ENCODE measurements around the gene MTHFD2. TPM values are rescaled to one million over a fixed set of nuclear protein-coding genes. Genes with fewer than 3 reads are reported as not detected.

The MTHFD2 gene
- total and polyA plus RNA-seq, 7 donors: 12.7 to 59.4 (median 26.2) TPM

DNA sequence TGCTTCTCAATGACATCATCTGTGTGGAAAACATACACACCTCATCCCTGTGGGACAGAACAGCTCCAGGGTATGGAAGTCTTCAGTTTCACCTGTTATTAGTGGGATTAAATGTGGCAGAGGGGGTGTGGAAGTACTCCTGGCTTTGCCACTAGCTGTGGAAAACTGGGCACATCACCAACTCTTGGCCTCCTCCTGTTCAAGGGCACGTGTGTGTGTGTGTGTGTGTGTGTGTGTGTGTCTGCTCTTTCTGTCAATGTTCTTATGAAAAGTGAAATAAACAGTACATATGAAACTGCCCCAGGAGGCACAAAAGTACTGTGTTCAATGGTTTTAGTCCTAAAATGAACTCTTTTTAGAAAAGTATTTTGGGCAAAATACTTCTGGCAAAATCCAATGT lies 65.9 kb downstream of the MTHFD2 start:
- Histone ChIP-seq H3K4me3 (no peak overlapping the region), H3K4me1 (no peaks in the 10 kb centered on the region), H3K27ac (no peak overlapping the region), H3K36me3 (peaks cover 0 to 5% (median 3%) of the 10 kb centered on the region in 4 donors), H3K27me3 (no peaks in the 10 kb centered on the region), H3K9me3 (no peaks in the 10 kb centered on the region)
- WGBS, 2 donors: 28 to 51% methylated on average over 1 of the region's 1 CpG
- TF ChIP-seq POLR2AphosphoS5 (IDR thresholded peaks at IDR 0.05) (no peak), POLR2A (IDR thresholded peaks at IDR 0.05) (no peak), EP300 (IDR thresholded peaks at IDR 0.05) (no peak)
- TF ChIP-seq, protein P1, sequence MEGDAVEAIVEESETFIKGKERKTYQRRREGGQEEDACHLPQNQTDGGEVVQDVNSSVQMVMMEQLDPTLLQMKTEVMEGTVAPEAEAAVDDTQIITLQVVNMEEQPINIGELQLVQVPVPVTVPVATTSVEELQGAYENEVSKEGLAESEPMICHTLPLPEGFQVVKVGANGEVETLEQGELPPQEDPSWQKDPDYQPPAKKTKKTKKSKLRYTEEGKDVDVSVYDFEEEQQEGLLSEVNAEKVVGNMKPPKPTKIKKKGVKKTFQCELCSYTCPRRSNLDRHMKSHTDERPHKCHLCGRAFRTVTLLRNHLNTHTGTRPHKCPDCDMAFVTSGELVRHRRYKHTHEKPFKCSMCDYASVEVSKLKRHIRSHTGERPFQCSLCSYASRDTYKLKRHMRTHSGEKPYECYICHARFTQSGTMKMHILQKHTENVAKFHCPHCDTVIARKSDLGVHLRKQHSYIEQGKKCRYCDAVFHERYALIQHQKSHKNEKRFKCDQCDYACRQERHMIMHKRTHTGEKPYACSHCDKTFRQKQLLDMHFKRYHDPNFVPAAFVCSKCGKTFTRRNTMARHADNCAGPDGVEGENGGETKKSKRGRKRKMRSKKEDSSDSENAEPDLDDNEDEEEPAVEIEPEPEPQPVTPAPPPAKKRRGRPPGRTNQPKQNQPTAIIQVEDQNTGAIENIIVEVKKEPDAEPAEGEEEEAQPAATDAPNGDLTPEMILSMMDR (IDR thresholded peaks at IDR 0.05): no peak
- intact Hi-C loops (cut with DNase I): no loop called here
- no peak for DNase-seq

DNA sequence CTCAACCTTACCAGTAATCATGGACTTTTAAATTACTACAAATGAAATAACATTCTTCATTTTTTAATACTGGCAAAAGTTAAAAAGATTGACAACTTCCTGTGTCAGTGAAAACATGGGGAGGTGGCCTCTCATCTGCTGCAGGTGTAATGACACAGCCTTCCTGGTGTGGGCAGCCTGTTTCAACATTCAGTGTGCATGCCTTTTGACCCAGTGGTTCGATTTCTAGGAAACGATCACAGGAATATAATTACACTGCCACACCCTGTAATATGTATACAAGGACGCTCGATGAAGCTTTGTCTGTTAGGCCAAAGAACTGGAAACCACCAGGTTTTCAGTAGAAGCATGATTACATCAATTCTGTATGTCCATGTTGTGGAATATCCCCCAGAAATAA lies 68.7 kb downstream of the MTHFD2 start:
- 8 to 21% methylated on average over 4 of the region's 4 CpGs for WGBS, 2 donors
- no peaks in the 10 kb centered on the region for H3K27me3 ChIP-seq
- H3K36me3 ChIP-seq: peaks cover 0 to 5% (median 3%) of the 10 kb centered on the region in 4 donors
- H3K27ac ChIP-seq: no peak overlapping the region
- no peak for DNase-seq
- no peaks in the 10 kb centered on the region for H3K4me1 ChIP-seq
- H3K9me3 ChIP-seq: no peaks in the 10 kb centered on the region
- no peak for TF ChIP-seq POLR2A (IDR thresholded peaks at IDR 0.05)
- TF ChIP-seq, protein P1 (IDR thresholded peaks at IDR 0.05): peak in 1 of 4 experiments; percentile 25
- TF ChIP-seq EP300 (IDR thresholded peaks at IDR 0.05): no peak
- TF ChIP-seq POLR2AphosphoS5 (IDR thresholded peaks at IDR 0.05): no peak
- no peak overlapping the region for H3K4me3 ChIP-seq
- intact Hi-C loops (cut with DNase I): no loop called here

Other genes starting within 250 kb of the MTHFD2 start
- 1 to 10 TPM; 3.1 to 5.8 (median 3.6) TPM for gene TET3, start 213.7 kb upstream of the MTHFD2 start, total RNA-seq
- 1 to 10 TPM; 1.8 to 9.6 (median 2.5) TPM for gene TET3, start 213.7 kb upstream of the MTHFD2 start, polyA plus RNA-seq
- 10 to 100 TPM; 26.1 to 44.4 (median 34.3) TPM for gene BOLA3, start 50.7 kb upstream of the MTHFD2 start, total RNA-seq
- 100 to 1,000 TPM in 2 of 3 donors, 10 to 100 TPM in 1; 47.9 to 131 (median 109) TPM for gene BOLA3, start 50.7 kb upstream of the MTHFD2 start, polyA plus RNA-seq
- gene MOB1A, start 19.7 kb upstream of the MTHFD2 start, total RNA-seq: 100 to 1,000 TPM in 2 of 4 donors, 10 to 100 TPM in 2; 80.0 to 108 (median 95.6) TPM
- 10 to 100 TPM; 51.1 to 85.1 (median 64.2) TPM for gene MOB1A, start 19.7 kb upstream of the MTHFD2 start, polyA plus RNA-seq
- 10 to 100 TPM in 1 of 4 donors, 1 to 10 TPM in 3; 1.5 to 12.2 (median 3.6) TPM for gene SLC4A5, start 144.8 kb downstream of the MTHFD2 start, total RNA-seq
- 1 to 10 TPM in 1 of 3 donors, under 1 TPM in 2; under 0.01 to 1.8 (median 0.23) TPM for gene SLC4A5, start 144.8 kb downstream of the MTHFD2 start, polyA plus RNA-seq
- gene DCTN1, start 181.7 kb downstream of the MTHFD2 start, total RNA-seq: 100 to 1,000 TPM in 3 of 4 donors, 10 to 100 TPM in 1; 99.2 to 137 (median 107) TPM
- 10 to 100 TPM; 67.3 to 93.2 (median 69.4) TPM for gene DCTN1, start 181.7 kb downstream of the MTHFD2 start, polyA plus RNA-seq
- 1 to 10 TPM in 3 of 4 donors, not detected in 1; 1.4 to 2.2 (median 2.0) TPM for gene C2orf81, start 223.0 kb downstream of the MTHFD2 start, total RNA-seq
- 1 to 10 TPM in 2 of 3 donors, under 1 TPM in 1; 0.46 to 2.0 (median 1.8) TPM for gene C2orf81, start 223.0 kb downstream of the MTHFD2 start, polyA plus RNA-seq
- gene WDR54, start 223.1 kb downstream of the MTHFD2 start, total RNA-seq: 10 to 100 TPM in 2 of 4 donors, 1 to 10 TPM in 2; 7.5 to 13.3 (median 9.8) TPM
- 10 to 100 TPM in 1 of 3 donors, 1 to 10 TPM in 2; 3.0 to 13.6 (median 3.2) TPM for gene WDR54, start 223.1 kb downstream of the MTHFD2 start, polyA plus RNA-seq
- gene RTKN, start 243.3 kb downstream of the MTHFD2 start, total RNA-seq: 10 to 100 TPM; 13.5 to 20.0 (median 17.0) TPM
- gene RTKN, start 243.3 kb downstream of the MTHFD2 start, polyA plus RNA-seq: 10 to 100 TPM; 15.0 to 44.6 (median 16.2) TPM

Data from sigmoid colon (tissue), 7 donors.